ENCODE results near the gene PTGER3. TPM values are rescaled to one million over a fixed set of nuclear protein-coding genes. Genes with fewer than 3 reads are reported as not detected.

The PTGER3 gene
- polyA plus RNA-seq, 3 donors = 0.29 TPM; not detected in 2

- H3K4me3 Mint-ChIP-seq = no peak overlapping the region
- H3K27ac Mint-ChIP-seq = no peak overlapping the region
- no peak for TF ChIP-seq CTCF (IDR thresholded peaks at IDR 0.05)
- H3K9ac ChIP-seq (ENCODE audit: insufficient read depth, low read length, poor library complexity, severe bottlenecking) = no peak overlapping the region
- peaks cover 1 to 2% (median 1%) of the 10 kb centered on the region in 3 donors for H3K27me3 Mint-ChIP-seq (ENCODE audit: low read depth in 3 of 3)
- H3K4me1 ChIP-seq (ENCODE audit: control insufficient read depth in 1 of 2, insufficient read depth in 2 of 2, low read length in 2 of 2) = no peaks in the 10 kb centered on the region
- no peak overlapping the region for H3K4me2 ChIP-seq (replicated peaks; ENCODE audit: extremely low read depth, low read length, poor library complexity, severe bottlenecking)
- no peak overlapping the region for H3K27ac ChIP-seq (ENCODE audit: low read depth in 1 of 2, low read length in 2 of 2)
- DNase-seq = no peak
- no peak overlapping the region for H2AFZ ChIP-seq (ENCODE audit: insufficient read depth, low read depth, low read length, poor library complexity, severe bottlenecking)
- H3K27me3 ChIP-seq (ENCODE audit: control insufficient read depth in 2 of 2, insufficient read depth in 2 of 2, low read length in 2 of 2) = peaks cover 0 to 2% of the 10 kb centered on the region in 2 donors
- no peaks in the 10 kb centered on the region for H3K9me3 ChIP-seq (replicated peaks in 1 of 2; ENCODE audit: control insufficient read depth in 1 of 2, insufficient read depth in 1 of 2, low read length in 2 of 2)
- H3K79me2 ChIP-seq (ENCODE audit: insufficient read depth, low read length) = no peaks in the 10 kb centered on the region
- no peak overlapping the region for H3K4me3 ChIP-seq (replicated peaks in 1 of 3; ENCODE audit: low read depth in 2 of 3, low read length in 3 of 3)
- peaks cover 4% of the 10 kb centered on the region for H3K4me1 Mint-ChIP-seq
- intact Hi-C loops (cut with micrococcal nuclease) = no loop called here
- no CpG with 5 or more reads among the region's 4 CpGs for WGBS (ENCODE audit: insufficient coverage)
- H3K36me3 Mint-ChIP-seq = no peaks in the 10 kb centered on the region
- no peaks in the 10 kb centered on the region for H4K20me1 ChIP-seq (ENCODE audit: insufficient read depth, low read length)
- H3K36me3 ChIP-seq (replicated peaks in 1 of 2; ENCODE audit: control insufficient read depth in 1 of 2, insufficient read depth in 2 of 2, low read length in 2 of 2) = no peaks in the 10 kb centered on the region
- H3K9me3 Mint-ChIP-seq = peaks cover 0 to 2% (median 0%) of the 10 kb centered on the region in 7 donors
Observed at GRCh38 chr1:71026093-71026492, 21.5 kb downstream of the PTGER3 start.

GRCh38 chr1:71023515-71023914 lies 24.1 kb downstream of the PTGER3 start:
- no peak overlapping the region for H3K4me3 Mint-ChIP-seq
- Histone ChIP-seq H3K27me3 (ENCODE audit: control insufficient read depth in 2 of 2, insufficient read depth in 2 of 2, low read length in 2 of 2) (peaks cover 0 to 2% of the 10 kb centered on the region in 2 donors), H3K27ac (ENCODE audit: low read depth in 1 of 2, low read length in 2 of 2) (no peak overlapping the region), H3K4me1 (ENCODE audit: control insufficient read depth in 1 of 2, insufficient read depth in 2 of 2, low read length in 2 of 2) (no peaks in the 10 kb centered on the region), H3K36me3 (replicated peaks in 1 of 2; ENCODE audit: control insufficient read depth in 1 of 2, insufficient read depth in 2 of 2, low read length in 2 of 2) (no peaks in the 10 kb centered on the region), H3K9me3 (replicated peaks in 1 of 2; ENCODE audit: control insufficient read depth in 1 of 2, insufficient read depth in 1 of 2, low read length in 2 of 2) (no peaks in the 10 kb centered on the region), H2AFZ (ENCODE audit: insufficient read depth, low read depth, low read length, poor library complexity, severe bottlenecking) (no peak overlapping the region), H3K4me3 (replicated peaks in 1 of 3; ENCODE audit: low read depth in 2 of 3, low read length in 3 of 3) (no peak overlapping the region), H3K4me2 (replicated peaks; ENCODE audit: extremely low read depth, low read length, poor library complexity, severe bottlenecking) (no peak overlapping the region), H4K20me1 (ENCODE audit: insufficient read depth, low read length) (no peaks in the 10 kb centered on the region), H3K79me2 (ENCODE audit: insufficient read depth, low read length) (no peaks in the 10 kb centered on the region), H3K9ac (ENCODE audit: insufficient read depth, low read length, poor library complexity, severe bottlenecking) (no peak overlapping the region)
- intact Hi-C loops (cut with micrococcal nuclease) = no loop called here
- H3K27ac Mint-ChIP-seq = no peak overlapping the region
- no peak for TF ChIP-seq CTCF (IDR thresholded peaks at IDR 0.05)
- H3K9me3 Mint-ChIP-seq = peaks cover 0 to 2% (median 0%) of the 10 kb centered on the region in 7 donors
- peaks cover 0 to 1% (median 0%) of the 10 kb centered on the region in 3 donors for H3K27me3 Mint-ChIP-seq (ENCODE audit: low read depth in 3 of 3)
- peaks cover 4% of the 10 kb centered on the region for H3K4me1 Mint-ChIP-seq
- WGBS (ENCODE audit: insufficient coverage) = 89% methylated on average over 2 of the region's 4 CpGs
- DNase-seq = no peak
- H3K36me3 Mint-ChIP-seq = no peaks in the 10 kb centered on the region

Measured in CD14-positive monocyte (primary cell).